ENCODE data around the gene RILPL2.
"Not testable (repeated sequence)": the region's sequence is repeated elsewhere in the genome, so short reads cannot be mapped to it uniquely, and the experiment has no call there.

The RILPL2 gene

DNA sequence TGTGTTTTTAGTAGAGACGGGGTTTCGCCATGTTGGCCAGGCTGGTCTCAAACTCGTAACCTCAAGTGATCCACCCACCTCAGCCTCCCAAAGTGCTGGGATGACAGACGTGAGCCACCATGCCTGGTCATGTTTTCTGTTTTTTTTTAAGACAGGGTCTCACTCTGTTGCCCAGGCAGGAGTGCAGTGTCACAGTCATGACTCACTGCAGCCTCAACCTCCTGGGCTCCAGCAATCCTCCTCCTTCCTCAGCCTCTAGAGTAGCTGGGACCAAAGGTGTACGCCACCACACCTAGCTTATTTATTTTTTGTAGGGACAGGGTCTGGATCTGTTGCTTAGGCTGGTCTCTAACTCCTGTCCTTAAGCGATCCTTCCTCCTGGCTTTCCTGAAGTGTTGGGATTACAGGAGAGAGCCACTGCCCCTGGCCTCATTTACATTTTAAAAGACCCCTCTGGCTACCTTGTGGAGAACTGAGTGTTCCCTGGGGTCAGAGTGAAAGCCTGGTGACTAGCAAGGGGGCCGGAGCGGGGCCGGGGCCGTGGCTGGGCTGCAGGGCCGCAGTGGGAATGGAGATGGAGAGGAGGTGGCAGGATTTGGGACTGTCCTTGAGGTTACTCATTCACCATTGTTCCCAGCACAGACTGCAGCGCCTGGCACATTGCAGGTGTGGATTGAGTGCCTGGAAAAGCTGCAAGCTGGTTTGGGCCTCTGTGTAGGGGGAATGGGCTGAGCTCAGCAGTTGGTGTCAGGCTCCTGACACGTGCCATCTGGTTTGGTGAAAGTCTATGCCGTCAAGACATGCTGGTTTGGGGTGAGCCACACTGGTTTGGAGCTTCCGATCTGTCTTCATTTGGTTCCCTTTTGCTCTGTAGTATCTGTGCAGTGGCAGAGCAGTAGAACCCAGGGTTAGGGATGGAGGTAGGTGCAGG lies 34.5 kb downstream of the RILPL2 start:
- DNase-seq = no peak

DNA sequence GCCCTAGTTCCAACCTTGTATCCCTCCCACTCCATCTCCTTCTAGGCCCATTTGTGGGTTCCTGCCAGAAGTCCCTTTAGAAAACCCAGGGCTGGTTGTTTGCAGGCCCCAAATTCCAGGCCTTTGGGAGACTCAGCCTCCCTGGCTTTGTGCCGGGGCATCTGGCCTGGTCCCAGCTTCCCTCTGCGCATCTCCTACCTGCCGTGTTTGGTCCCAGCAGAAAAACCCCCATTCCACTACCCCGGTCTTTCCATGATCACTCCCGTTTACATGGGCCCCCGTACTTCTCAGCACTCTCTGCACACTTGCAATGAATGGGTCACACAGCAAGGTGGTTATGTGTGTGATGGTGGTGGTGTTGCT lies 37.2 kb downstream of the RILPL2 start:
- no peak for DNase-seq

GRCh38 chr12:123398550-123399254 lies 37.8 kb downstream of the RILPL2 start:
- DNase-seq = no peak

DNA sequence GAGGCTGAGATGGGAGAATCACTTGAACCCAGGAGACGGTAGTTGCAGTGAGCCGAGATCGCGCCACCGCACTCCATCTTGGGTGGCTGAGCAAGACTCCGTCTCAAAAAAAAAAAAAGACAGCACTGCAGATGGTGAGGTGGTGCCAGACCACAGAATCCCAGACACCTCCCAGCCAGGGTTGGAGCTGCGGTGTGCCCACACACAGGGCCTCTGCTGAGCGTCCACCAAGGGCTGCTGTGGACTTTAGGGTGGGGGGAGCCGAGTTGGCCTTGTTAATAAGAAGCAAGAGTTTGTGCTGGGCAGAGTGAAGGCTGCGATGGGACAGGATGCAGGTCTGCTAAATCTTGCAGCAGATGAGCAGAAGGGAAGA lies 38.3 kb downstream of the RILPL2 start:
- no peak for DNase-seq

DNA sequence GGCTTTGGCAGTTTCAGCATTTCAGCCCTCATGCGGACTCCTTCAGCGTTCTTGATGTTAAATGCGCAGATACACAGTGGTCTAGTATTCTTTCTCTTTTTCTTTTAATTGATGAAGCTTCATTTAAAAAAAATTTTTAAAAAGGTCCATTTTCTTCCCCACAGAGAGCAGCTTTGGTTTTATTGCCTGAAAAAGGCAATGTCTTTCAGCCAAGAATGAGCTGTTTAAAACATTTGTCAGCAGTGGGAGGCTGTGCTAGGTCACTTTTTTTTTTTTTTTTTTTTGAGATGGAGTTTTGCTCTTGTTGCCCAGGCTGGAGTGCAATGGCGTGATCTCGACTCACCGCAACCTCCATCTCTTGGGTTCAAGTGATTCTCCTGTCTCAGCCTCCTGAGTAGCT lies 39.1 kb downstream of the RILPL2 start:
- DNase-seq = no peak

- DNase-seq = no peak
Measured at GRCh38 chr12:123396954-123397353, 39.5 kb downstream of the RILPL2 start.

- no peak for DNase-seq
Measured at GRCh38 chr12:123396543-123396942, 39.9 kb downstream of the RILPL2 start.

DNA sequence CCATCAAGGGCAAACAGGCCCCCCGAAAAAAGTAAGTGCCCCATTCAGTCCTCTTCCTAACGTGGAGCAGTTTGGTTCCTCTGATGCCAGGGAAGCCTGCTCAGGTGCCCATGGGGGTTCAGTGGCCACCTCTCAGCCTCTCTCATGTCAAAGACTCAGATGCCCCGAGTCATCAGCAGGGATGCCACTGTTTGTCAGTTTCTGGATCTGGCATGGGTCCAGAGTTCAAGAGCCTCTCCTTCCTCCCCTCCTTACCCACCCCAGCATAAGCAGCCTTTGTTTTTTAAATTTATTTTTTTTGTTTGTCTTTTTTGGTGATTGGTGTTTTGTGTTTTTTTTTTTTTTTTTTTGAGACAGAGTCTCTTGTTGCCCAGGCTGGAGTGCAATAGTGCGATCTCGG lies 41.2 kb downstream of the RILPL2 start:
- no peak for DNase-seq

- no peak for DNase-seq
Measured at GRCh38 chr12:123393747-123394146, 42.7 kb downstream of the RILPL2 start.

DNA sequence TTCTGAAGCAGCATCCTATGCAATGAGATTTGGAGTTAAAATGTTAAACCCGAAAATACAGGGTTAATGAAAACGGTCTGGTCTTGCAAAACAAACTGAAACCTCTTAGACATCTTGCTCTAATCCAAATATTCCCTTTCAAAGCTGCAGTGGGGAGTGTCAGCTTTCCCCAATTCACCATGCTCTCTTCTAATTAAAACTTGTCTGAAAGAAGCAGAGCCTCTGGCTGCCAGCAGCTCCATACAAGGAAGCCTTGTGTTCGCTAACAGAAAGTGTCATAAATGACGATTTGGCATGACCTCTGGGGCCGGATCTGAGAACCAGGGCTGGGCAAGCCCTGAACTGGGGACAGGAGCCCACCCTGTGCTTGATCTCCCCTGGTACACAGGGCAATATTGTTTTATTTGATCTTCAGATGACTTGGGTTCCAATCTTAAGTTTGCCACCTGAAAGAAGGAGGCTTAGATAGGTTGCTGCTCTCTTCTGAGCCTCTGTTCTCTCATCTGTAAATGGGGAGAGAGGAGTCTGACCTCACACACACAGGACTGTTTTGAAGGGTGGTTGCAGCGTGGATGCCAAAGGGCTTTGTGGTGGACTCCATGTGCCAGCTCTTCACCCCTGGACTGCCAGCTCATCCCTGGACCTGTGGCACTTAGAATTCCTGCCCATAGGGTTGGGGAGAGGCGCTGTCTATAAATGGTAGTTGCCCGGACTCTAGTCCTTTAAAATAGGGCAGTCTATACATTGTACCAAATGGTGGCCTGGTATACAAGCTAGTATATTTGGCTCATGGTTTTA lies 44.7 kb downstream of the RILPL2 start:
- no peak for DNase-seq

DNA sequence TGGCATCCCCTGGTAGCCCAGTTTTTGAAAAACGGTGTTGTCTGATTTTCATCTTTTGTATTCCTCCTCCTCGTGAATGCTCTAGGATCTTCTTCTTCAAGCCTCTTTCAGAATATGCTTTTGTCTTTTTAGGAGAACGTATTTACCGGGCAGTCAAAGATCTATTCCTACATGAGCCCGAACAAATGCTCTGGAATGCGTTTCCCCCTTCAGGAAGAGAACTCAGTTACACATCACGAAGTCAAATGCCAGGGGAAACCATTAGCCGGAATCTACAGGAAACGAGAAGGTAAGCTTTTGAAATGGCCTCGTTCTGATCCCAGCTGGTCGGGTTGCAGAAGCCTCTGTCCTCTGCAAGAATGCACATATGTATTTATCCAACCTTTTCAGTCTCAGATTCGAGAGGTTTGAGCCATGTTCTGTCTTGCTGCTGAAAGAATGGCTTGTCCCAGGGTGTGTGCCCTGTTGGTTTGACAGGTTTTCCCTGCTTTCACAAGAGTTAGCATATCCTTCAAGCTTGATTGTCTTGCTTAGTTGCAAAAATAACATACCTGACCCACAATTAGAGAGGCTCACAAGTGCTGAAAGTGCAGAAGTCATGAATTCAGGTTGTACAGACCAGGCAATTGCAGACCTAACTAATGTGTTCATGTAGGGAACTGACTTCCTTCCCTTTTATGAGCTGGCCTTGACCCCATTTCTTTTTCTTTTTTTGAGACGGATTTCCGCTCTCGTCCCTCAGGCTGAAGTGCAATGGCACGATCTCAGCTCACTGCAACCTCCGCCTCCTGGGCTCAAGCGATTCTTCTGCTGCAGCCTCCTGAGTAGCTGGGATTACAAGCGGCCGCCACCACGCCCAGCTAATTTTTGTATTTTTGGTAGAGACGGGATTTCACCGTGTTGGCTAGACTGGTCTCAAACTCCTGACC lies 45.7 kb downstream of the RILPL2 start:
- no peak for DNase-seq

DNA sequence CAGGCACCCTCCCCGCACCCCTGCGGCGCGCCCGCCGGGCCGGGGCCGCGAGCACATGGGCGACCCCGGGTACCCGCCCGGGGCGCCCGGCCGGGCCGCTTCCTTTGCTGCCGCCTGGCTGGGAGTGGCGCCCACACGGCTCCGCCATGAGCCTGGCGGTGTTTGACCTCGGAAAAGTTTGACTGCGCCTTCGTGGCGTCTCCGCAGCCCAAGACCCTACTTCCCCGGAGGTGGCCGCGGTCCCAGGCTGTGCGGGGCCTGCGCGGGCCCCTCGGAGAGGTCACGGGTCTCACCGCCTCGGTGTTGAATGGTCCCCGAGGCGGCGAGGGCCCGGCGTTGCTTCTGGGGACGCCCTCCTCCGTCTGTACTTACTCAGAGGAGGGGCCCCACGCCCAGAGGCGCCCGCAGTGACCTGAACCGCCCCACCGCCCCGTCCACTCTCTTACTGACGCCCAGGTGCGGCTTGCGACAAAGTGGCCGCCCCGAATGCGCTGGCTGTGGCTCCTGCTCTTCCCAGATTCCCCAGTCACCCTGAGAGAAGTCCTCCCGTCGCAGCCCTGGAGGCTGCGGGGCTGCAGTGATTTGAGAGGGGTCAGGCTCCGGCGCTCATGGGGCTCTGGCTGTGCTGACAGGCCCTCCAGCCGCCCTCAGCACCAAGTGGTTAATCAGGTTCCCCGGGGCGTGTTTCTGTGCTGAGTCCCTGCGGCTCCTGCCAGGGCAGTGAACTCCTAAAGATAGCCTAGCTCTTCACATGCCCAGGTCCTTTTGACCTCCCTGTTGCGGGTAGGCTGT lies 46.7 kb downstream of the RILPL2 start:
- DNase-seq = no peak

DNA sequence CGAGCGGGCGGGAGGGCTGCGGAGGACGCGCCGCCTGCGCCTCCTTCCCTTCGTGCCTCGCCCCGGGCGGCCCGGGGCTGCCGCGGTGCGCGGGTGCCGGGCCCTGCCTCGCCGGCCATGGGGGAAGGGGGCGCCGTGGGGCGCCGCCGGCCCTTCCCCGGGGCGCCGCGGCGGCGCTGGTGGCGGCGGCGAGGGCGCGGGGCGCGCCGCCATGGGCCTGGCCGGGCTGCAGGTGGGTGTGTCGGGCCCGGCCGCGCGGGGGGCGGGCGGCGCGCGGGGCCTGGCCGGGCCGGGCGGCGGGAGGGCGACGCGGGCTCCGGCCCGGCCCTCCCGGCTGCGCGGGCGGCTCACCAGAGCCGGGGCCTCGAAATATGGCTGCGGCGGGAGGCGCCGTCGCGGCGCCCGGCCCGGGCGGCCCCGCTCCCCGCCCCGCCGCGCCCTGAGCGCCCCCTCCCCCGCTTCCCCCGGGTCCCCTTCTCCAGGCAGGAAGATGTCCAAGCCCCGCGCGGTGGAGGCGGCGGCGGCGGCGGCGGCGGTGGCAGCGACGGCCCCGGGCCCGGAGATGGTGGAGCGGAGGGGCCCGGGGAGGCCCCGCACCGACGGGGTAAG lies 47.4 kb downstream of the RILPL2 start:
- no peak for DNase-seq

- peak in 1 of 2 experiments; percentile 57 for DNase-seq
Measured at GRCh38 chr12:123388177-123388950, 48.1 kb downstream of the RILPL2 start.

DNA sequence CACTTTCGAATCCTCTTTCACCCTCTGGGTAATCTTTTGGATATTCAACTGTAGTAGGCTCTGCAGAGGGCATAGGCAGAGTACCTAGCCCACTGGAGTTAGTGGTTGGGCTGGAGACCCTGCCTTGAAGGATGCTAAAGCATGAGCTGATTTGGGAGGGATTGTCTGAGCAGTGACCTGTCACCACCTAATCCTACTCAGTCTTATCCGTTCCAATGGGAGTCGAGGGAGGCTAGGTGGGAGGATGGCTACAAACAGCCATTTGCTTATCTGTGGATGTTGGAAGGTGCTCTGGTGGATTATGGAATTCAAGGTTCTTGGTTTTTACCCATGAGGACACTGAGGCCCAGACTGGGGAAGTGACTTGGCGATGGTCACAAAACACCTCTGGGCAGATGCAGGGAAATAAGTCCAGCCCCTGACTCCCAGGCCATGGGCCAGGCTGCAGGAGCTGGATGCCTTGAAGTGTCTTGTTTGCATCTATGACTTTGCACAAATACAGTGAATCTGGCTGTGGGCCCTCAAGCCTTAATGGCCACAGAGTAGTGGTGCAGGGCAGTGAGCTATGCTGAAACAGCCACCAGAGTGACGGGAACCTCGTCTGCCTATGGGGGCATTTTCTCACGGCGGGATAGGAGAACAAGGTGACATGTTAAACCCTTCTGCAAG lies 48.8 kb downstream of the RILPL2 start:
- no peak for DNase-seq

DNA sequence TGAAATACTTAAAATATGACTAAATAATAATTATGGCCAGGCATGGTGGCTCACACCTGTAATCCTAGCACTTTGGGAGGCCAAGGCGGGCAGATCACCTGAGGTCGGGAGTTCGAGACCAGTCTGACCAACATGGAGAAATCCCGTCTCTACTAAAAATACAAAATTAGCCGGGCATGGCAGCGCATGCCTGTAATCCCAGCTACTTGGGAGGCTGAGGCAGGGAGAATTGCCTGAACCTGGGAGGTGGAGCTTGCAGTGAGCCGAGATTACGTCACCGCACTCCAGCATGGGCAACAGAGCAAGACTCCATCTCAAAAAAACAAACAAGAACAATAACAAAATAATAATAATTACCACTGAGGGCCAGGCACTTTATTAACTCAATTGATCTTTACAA lies 50.9 kb downstream of the RILPL2 start:
- DNase-seq = not testable (repeated sequence)

DNA sequence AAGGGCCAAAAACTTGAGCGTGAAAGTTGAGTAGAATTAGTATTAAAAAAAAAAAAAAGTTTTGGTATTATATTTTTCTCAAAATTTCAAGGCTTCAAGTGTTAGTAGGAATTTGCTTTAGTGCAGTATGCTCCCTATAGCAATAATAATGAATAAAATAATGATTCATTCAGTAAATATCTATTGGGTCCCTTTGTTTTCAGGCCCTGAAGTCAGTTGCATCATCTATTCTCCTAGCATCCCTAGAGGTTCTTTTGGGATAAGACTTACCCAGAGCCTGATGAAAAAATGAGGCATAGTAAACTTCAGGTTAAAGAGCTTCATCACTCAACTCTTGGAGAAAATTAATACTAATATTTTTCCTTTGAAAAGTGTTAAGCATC lies 51.5 kb downstream of the RILPL2 start:
- DNase-seq = peak in 1 of 2 experiments; percentile 24

GRCh38 chr12:123384318-123384993 lies 52.0 kb downstream of the RILPL2 start:
- DNase-seq = peak in 1 of 2 experiments; percentile 61

DNA sequence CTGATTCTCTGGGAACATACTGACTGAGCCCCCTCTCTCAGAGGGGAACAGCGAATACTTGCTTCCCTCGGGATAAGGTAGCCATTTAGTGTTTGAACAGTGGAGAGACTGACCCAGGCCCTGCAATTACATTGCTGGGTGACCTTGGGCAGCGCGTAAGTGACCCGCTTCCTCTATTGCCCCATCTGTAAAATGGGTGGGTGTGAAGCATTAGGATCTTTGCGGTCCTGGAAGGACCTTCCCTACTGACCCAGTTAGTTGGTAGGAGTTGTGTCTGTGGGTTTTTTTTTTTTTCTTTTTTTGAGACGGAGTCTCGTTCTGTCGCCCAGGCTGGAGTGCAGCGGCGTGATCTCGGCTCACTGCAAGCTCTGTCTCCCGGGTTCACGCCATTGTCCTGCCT lies 53.8 kb downstream of the RILPL2 start:
- DNase-seq = no peak

Data from SW 1271 (cell line).